SIG-M5 treated with dmso at 0.1 percent for 504 hours (cell line): Measurements from ENCODE around the gene GSE1.
A peak's percentile ranks its signal among the peaks of the same experiment; 100 is the strongest.

Source experiments
- DNase-seq: peaks from one replicate; lab custom pipeline; 2025; ENCODE audit not compliant: unreplicated experiment; lab: John Stamatoyannopoulos, UW

GSE1 gene

DNA sequence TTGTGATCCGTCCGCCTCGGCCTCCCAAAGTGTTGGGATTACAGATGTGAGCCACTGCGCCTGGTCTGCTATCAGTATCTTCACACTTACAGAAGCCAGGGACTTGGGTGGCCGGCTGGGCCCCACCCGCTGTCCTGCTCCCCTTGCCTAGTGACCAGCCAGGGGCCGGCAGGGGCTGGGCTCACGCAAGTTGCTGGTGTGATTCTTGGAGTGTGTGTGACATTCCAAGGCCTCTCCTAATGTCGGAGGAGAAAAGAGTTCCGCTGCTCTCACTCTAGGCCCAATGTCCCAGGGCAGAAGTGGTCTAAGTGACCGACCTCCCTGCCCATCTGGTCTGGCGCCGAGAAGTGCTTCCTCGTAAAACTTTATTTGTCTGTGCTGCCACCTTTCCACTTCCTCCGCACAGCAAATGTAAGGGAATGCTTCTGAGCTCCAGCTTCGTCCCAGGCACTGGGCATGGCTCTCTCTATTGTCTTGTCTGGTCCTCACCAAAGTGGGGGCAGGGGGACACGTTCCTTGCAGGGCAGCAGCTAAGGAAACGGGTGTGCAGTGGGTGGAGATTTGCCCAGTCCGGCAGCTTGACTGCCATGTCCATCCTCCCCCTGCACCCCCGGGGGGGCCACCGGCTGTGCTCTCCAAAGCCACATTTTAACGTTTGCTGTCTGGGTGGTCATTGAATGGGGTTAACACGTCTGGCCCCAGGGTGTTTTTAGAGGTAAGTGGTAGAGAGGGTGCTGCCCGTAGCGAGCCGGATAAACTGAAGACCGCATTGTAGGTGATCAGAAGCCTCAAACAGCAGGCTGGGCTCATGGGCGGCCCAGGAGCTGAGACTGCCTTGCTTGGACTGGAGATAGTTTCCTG lies 7.8 kb upstream of the GSE1 start:
- no peak for DNase-seq

DNA sequence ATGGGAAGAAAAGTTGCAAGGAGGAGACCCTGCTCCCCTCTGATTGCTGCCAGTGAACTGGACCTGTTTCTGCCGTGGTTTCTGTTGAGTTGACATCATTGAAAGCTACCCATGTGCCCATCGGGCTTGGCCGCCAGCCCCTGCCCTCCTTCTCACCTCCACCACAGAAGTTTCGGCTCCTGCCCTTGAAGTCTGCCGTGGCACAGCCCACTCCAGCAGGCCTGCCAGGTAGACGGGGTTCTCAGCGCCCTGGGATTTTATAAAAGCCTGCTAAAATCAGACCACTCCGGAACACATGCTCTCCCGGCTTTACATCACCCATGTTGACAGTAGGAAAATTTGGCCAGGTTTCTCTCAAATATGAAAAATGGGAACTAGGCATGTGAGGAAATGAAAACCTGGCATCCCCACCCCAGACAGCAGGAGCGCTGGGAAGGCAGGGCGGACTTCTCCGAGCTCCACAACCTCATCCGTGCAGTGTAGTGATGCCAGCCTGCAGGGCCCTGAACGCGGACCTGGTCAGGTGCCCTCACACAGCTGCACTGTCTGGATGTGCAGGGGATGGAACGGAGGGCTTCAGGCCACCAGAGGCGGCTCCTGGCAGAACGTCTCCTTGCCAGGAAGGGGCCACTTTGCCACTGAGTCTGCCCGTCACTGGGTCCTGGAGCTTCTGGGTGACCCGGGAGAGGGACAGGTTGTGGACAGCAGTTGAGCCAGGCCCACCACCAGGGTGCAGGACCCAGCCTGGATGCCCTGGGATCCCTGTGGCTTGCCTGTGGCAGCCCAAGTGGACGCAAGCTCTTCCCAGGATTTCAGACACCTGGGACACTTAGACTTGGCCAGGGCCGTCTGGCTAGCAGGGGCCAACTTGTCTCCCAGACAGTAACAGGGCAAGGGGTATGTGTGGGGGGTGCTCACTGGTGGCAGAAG lies 6.9 kb upstream of the GSE1 start:
- DNase-seq, result no peak

DNA sequence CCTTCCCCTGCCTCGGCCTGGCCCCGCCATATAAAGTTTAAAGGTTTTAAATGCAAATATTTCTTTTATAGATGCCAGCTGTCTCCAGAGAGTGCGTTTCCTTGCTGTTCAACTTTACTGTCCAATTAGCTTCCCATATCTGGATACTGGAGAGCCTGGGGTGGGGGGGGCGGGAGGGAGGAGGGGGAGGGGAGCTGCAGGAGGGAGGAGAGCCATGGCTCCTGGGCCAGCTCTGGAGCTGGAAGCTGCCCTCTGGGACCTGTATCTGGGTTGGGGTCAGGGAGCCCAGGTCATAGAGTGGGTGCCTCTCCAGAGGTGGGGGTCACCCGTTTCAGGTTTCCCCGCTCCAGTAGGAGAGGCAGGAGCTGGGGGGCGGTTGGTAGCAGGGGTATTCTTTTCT lies 6.2 kb upstream of the GSE1 start:
- no peak for DNase-seq

DNA sequence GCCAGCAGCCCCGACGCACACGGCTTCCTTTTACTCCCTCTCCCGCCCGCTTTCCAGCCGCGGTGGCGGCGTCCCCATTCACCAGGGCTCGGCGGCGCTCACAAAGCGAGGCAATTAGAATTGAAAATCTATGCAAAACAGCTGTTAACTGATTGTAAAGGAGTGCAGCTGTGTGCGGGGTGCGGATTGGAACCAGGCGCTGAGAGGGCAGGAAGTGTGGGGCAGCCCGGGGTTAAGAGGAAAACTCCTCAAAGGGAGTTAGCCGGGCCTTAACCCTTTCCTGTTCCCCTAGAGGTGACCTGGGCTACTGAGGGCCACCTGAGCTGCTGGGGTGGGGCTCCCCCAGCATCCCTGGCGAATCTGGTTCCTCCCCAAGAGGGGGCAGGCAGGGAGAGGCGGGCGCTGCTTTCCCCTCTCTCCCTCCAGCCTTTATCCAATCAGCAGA lies 5.8 kb upstream of the GSE1 start:
- DNase-seq, result no peak

DNA sequence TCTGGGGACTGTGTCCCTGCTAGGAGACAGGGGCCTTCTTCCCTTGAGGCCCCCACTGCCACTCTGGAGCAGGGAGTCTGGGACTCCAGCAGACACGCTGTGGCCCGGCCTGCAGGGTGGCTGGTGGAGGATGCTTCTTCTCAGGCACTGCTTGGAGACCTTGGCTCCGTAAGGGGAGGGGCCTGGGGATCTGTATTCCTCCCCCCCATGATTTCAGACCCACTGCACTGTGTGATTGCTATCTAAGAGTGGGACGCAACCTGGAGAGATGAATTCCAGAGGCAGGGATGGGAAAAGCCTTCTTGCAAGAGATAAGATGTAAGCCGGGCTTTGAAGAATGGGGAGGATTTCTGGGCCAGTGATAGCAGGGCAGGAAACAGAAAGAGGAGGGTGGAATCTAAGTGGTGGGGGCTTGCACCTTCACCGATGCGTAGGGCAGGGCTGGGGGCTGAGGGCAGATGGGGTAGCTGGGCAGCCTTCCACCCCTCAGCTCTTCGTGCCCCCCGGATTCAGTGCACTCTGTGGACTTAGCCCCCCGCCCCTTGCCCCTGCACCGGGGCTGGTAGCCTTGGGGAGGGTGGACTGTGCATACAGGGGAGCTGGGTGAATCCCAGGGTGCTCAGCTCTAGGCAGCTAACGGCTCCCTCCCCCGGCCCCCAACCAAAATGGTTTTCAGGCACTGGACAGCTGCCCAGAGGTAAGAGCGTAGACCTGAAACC lies 5.2 kb upstream of the GSE1 start:
- DNase-seq, result no peak

GRCh38 chr16:85608515-85608885 lies 4.6 kb upstream of the GSE1 start:
- no peak for DNase-seq

- DNase-seq, result no peak
Measured at GRCh38 chr16:85608887-85609286, 4.2 kb upstream of the GSE1 start.

- DNase-seq, result no peak
Measured at GRCh38 chr16:85609539-85609938, 3.6 kb upstream of the GSE1 start.

- DNase-seq, result no peak
Measured at GRCh38 chr16:85610059-85610445, 3.1 kb upstream of the GSE1 start.

- DNase-seq, result peak; percentile 87
Measured at GRCh38 chr16:85610446-85611193, 2.5 kb upstream of the GSE1 start.

DNA sequence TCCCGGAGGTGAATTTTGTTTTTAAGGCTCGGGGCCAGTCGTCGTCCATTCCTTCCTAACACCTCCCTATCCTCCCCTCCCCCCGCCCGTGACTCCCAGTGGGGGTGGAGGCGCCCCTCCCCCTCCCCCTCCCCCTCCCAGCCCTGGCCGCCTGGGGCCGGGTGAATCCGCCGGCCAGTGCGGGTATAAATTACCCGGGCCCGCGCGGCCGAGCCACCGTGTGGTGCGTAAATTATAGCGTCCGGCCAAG lies 2.0 kb upstream of the GSE1 start:
- no peak for DNase-seq

DNA sequence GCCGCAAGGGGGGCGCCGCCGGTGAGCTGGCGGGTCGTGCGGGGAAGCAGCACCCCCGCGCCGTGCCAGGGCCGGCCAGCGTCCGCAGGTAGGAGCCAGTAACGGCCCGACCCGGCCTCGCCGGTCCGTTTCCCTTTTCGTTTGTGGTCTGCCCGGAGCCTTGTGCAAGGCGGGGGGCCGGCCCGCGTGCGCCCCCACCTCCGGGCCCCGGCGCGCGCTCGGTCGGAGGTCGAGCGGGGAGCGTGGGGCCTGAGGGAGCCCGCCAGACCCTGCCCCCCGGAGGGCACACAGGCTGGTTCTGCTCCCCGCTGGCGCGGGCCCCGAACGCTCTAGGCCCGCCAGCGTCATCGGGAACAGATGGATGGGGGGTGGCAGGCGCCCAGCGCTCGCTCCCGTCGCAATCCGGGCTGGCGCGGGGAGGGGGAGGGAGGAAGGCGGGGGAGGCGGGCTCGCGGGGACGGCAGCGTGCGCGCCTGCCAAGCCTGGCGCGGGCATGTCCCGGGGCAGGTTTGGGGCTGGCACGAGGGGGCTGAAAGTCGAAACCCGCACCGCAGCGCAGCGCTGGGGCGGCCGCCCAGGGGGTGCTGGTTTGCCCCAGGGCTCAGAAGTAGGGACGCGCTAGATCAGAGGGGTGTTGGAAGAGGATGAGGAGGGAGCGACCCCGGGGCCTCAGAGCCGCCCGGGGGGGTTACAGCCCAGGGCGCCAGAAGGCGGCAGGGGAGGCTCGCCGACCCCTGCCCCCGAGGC lies 1.5 kb upstream of the GSE1 start:
- peak; percentile 77 for DNase-seq

DNA sequence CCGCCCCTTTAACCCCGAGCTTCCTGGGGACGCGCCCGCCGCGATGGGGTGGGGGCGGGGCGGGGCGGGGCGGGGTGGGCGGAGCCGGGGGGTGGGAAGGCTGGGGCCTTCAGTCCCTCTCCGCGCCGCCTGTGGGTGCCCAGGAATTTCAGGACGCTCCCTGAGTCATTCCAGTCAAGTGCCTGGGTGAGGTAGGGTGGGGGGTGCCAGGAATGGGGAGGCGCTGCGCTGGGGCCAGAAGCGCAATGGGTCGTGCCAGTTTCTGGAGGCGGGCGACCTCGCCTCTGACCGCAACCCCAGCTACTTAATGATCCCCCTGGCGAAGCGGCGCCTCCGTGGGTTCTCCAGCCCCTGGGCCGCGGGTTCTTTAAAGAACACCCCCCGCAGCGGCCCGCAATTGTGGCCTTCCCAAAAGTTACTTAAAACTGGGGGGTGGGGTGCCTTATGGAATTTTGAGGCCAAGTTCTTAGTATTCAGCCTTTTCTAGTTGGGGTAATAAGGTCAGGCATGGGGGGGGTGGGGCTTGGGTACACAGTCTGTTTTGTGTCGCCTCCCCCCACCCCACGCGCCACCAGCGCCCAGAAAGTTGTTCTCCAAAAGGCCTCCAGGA lies 826 bp upstream of the GSE1 start:
- peak; percentile 64 for DNase-seq

GRCh38 chr16:85613604-85614337 lies 649 bp downstream of the GSE1 start:
- DNase-seq, result peak; percentile 63

DNA sequence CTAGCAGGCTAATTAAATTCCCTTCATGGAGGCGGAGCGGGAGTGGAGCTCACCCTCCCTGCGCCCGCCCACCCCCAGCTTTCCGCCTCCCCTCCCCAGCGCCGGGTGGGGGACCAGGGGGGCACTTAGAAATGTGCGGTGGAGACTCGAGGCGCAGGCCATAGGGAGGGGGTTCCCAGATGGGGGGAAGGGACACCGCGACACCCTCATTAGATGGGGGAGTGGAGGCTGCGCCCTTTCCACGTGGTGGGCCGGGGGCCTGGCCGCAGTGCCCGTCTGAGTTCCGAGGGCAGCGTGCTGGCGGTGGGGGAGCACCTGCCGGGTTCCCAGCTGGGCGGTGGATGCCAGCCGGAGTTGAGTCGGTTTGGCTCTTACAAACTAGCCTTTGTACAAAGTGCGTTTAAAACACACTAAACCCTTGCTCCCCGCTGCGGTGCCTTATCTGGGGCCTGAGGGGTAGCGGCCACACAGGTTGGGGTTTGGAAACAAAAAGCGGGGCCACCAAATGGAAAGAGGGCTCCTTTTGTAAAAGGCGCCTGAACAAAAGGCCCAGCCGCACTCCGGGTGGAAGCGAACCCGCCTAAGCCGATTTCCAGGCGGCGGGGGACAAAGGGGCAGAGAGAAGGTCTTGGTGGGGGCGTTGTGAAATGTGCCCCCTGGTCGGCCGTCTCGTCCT lies 1.4 kb downstream of the GSE1 start:
- no peak for DNase-seq

DNA sequence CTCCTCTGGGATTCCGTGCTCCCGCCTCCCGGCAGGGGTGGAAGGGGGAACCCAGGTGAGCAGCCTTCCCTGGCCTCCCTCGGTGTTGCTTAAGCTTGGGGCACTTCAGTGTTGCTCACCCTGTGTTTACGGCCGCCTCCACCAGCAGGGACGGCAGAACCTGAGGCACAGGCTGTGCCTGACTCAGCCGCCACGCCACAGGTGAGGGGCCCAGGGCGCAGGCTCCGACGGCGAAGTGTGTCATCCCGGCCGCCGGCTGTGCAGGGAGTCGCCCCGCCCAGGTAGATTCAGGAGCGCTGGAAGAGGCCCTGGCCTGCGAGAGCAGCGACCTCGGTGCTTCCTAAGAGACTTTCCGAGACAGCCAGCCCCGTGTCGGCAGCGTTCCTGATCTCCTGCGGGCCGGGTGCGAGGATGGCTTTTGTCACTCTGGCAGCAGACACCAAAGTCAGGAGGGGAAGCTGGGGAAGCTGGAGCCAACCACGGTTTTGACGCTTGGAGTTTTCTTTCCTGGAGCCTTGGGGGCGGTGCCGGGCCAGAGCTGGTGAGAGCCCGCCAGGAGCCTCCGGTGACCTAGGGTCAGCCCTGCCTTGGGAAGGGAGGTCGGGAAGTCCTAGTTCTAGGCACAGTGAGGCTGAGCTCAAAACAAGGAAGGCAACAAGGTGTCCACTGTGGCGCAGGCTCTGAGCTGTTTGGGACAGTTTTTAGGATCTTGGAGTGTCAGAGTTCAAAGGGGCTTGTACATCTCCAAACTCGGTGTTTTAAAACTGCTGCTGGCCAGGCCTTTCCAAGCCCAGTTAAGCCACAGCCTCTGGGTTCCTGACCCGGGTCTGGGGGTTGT lies 2.1 kb downstream of the GSE1 start:
- peak; percentile 58 for DNase-seq

GRCh38 chr16:85615852-85616606 lies 2.9 kb downstream of the GSE1 start:
- peak; percentile 97 for DNase-seq
